HepG2 (cell line): Measurements from ENCODE around the gene SLC25A33. TPM values are rescaled to one million over a fixed set of nuclear protein-coding genes. Genes with fewer than 3 reads are reported as not detected.
"Not testable (repeated sequence)": the region's sequence is repeated elsewhere in the genome, so short reads cannot be mapped to it uniquely, and the experiment has no call there.

ENCODE experiments used
- ATAC-seq: fragments of 200-7000 bp; cut with Tn5 transposase; 3 replicates; pipeline ENCODE4 v1.9.1; 2020; ENCODE audit warnings: mild to moderate bottlenecking, moderate library complexity
- BruUV-seq: library from RNA; stranded (reverse); fragments of 400-500 nt; replicated peaks from 2 replicates; lab custom pipeline; 2021; lab: Mats Ljungman, UMichigan
- CTCF ChIA-PET: fragments of 300-600 bp; formaldehyde crosslinking; extraction: SDS; loops from one replicate; lab custom pipeline; 2021; ENCODE audit warnings: low total read pairs, inconsistent platforms, low intra/inter-chr PET ratio; lab: Yijun Ruan, JAX
- POLR2A ChIA-PET: fragments of 350-600 bp; sonication (Branson Sonifier 250); formaldehyde crosslinking; loops from one replicate; lab custom pipeline; 2020; ENCODE audit warnings: antibody characterized with exemption, inconsistent platforms; lab: Yijun Ruan, JAX
- DNase-seq: peaks from one replicate; pipeline ENCODE4 v3.0.0-alpha.2; 2015; ENCODE audit warnings: low spot score
- FAIRE-seq: peaks from 3 replicates; lab custom pipeline; 2011; peaks lifted over from hg19 to GRCh38; lab: Jason Lieb, UNC
- H2AFZ ChIP-seq: one replicate; pipeline ENCODE4 v1.6.1; 2011; ENCODE audit warnings: low read length, inconsistent platforms
- H3K27ac ChIP-seq: fragments of 300-600 bp; 3 replicates; pipeline ENCODE4 v1.8.0; 2011; ENCODE audit warnings: mixed run types, mild to moderate bottlenecking, mixed read lengths, low read length, inconsistent platforms; ENCODE audit not compliant: insufficient read depth; ENCODE audit errors: extremely low read length
- H3K27me3 ChIP-seq, 2 experiments: fragments of 200-600 bp in 1 of 2; 2 replicates in 1 of 2; 3 replicates in 1 of 2; pipeline versions ENCODE4 v1.6.0 to v1.8.0; 2011; ENCODE audit warnings: low read length in 2 of 2, mild to moderate bottlenecking in 2 of 2, moderate library complexity in 2 of 2, inconsistent platforms in 1 of 2; ENCODE audit not compliant: insufficient read depth in 2 of 2, control insufficient read depth in 1 of 2
- H3K36me3 ChIP-seq, 2 experiments: fragments of 200-600 bp in 1 of 2; replicated peaks in 1 of 2; 2 replicates in 1 of 2; 3 replicates in 1 of 2; pipeline versions ENCODE4 v1.5.1 to v1.8.0; 2011; ENCODE audit warnings: low read length in 2 of 2, inconsistent platforms in 1 of 2; ENCODE audit not compliant: insufficient read depth in 2 of 2, control insufficient read depth in 1 of 2
- H3K4me1 ChIP-seq: 2 replicates; pipeline ENCODE4 v1.5.1; 2012; ENCODE audit warnings: low read length, inconsistent platforms; ENCODE audit not compliant: insufficient read depth
- H3K4me2 ChIP-seq: 2 replicates; pipeline ENCODE4 v1.6.0; 2011; ENCODE audit warnings: low read depth, low read length, inconsistent platforms
- H3K4me3 ChIP-seq, 3 experiments: fragments of 200-600 bp in 1 of 3; sonication (generic), shearing (Covaris generic) in 1 of 3; replicated peaks in 1 of 3; 2 replicates each; pipeline ENCODE4 v1.5.1; 2011 to 2016; ENCODE audit warnings: low read length in 3 of 3, inconsistent platforms in 2 of 3, low read depth in 2 of 3, mild to moderate bottlenecking in 2 of 3, control low read depth in 1 of 3, mixed read lengths in 1 of 3; ENCODE audit not compliant: insufficient read depth in 1 of 3
- H3K79me2 ChIP-seq: one replicate; pipeline ENCODE4 v1.6.1; 2011; ENCODE audit warnings: low read length, inconsistent platforms; ENCODE audit not compliant: insufficient read depth
- H3K9ac ChIP-seq: 2 replicates; pipeline ENCODE4 v1.6.0; 2011; ENCODE audit warnings: mild to moderate bottlenecking, low read depth, low read length, inconsistent platforms; ENCODE audit not compliant: insufficient read depth
- H3K9me3 ChIP-seq: 2 replicates; pipeline ENCODE4 v1.5.1; 2012; ENCODE audit warnings: mild to moderate bottlenecking, low read length
- H4K20me1 ChIP-seq: 2 replicates; pipeline ENCODE4 v1.6.0; 2011; ENCODE audit warnings: inconsistent platforms, mild to moderate bottlenecking, low read length, moderate library complexity; ENCODE audit not compliant: insufficient read depth
- HOXA3 ChIP-seq: sonication (generic); formaldehyde crosslinking; IDR thresholded peaks from 2 replicates; pipeline ENCODE4 v1.5.0; 2020; ENCODE audit warnings: missing genetic modification reagents
- NFIC ChIP-seq: IDR thresholded peaks from 2 replicates; pipeline ENCODE4 v1.6.1; 2012; ENCODE audit warnings: mild to moderate bottlenecking, low read length, inconsistent platforms
- PHF8 ChIP-seq: sonication (generic); formaldehyde crosslinking; IDR thresholded peaks from 2 replicates; pipeline ENCODE4 v1.5.0; 2020; ENCODE audit warnings: missing genetic modification reagents
- PLRG1 ChIP-seq: fragments of 450-650 bp; conservative IDR thresholded peaks from 2 replicates; pipeline ENCODE4 v1.6.1; 2016
- PPARG ChIP-seq: conservative IDR thresholded peaks from 2 replicates; pipeline ENCODE4 v1.6.1; 2016; ENCODE audit warnings: missing biosample characterization, missing genetic modification reagents
- TCF7L2 ChIP-seq: IDR thresholded peaks from 2 replicates; pipeline ENCODE4 v1.6.1; 2011; ENCODE audit warnings: mild to moderate bottlenecking, low read depth, low read length, moderate library complexity
- ZNF282 ChIP-seq: fragments of 450-650 bp; IDR thresholded peaks from 2 replicates; pipeline ENCODE4 v1.6.1; 2018; ENCODE audit not compliant: partially characterized antibody
- ZNF510 ChIP-seq: sonication (generic); formaldehyde crosslinking; IDR thresholded peaks from 2 replicates; pipeline ENCODE4 v1.4.0; 2020; ENCODE audit warnings: low read depth, mild to moderate bottlenecking, missing genetic modification reagents
- ZNF570 ChIP-seq: sonication (generic); formaldehyde crosslinking; IDR thresholded peaks from 2 replicates; pipeline ENCODE4 v1.4.0; 2020; ENCODE audit warnings: mild to moderate bottlenecking, missing genetic modification reagents, borderline replicate concordance
- ZNF782 ChIP-seq: sonication (generic); formaldehyde crosslinking; IDR thresholded peaks from 2 replicates; pipeline ENCODE4 v1.4.0; 2020; ENCODE audit warnings: missing genetic modification reagents, mild to moderate bottlenecking, borderline replicate concordance
- ZSCAN29 ChIP-seq: sonication (generic); formaldehyde crosslinking; conservative IDR thresholded peaks from 2 replicates; pipeline ENCODE4 v1.4.0; 2020; ENCODE audit warnings: mild to moderate bottlenecking, missing genetic modification reagents
- ZSCAN9 ChIP-seq: IDR thresholded peaks from 2 replicates; pipeline ENCODE4 v1.6.1; 2016; ENCODE audit warnings: borderline replicate concordance
- WGBS: methylation state at CpG from one replicate; pipeline ENCODE4 v1.1.6; 2017; ENCODE audit warnings: low lambda C conversion rate; 5-methylcytosine and 5-hydroxymethylcytosine counted together
- in situ Hi-C: cut with HindIII; loops from 2 replicates; pipeline ENCODE4 v1.10.0; 2017; ENCODE audit warnings: low pct_unique_long_range_greater_than_20kb; ENCODE audit not compliant: extremely low pct_ligation_motif_present
- intact Hi-C: fragments of 100-400 bp; cut with micrococcal nuclease; formaldehyde crosslinking; loops from one replicate; pipeline ENCODE4 v1.10.0; 2022; ENCODE audit not compliant: unreplicated experiment
- polyA plus RNA-seq, 8 experiments: library from polyadenylated mRNA; depleted of rRNA in 3 of 8; stranded (reverse) in 7 of 8; unstranded in 1 of 8; fragments of >200 nt; fragmentation: Illumina TruSeq in 4 of 8; extraction: Trizol in 4 of 8; gene quantifications; 2 replicates each; pipeline versions ENCODE4 v1.2.1 to v1.2.3, GENCODE V29; 2011 to 2016; ENCODE audit warnings: low read depth in 4 of 8, missing spikeins in 1 of 8, mixed read lengths in 1 of 8; ENCODE audit not compliant: insufficient read depth in 1 of 8
- total RNA-seq, 5 experiments: library from RNA; depleted of rRNA; stranded (reverse); fragments of >200 nt; fragmentation: Illumina TruSeq; extraction: Trizol; gene quantifications; 2 replicates each; pipeline ENCODE4 v1.2.3, GENCODE V29; 2016; ENCODE audit warnings: low read depth in 1 of 5
- TF ChIP-seq, protein P1 (sequence below): sonication (generic); formaldehyde crosslinking; IDR thresholded peaks from 2 replicates; pipeline ENCODE4 v1.4.0; 2020; ENCODE audit warnings: missing genetic modification reagents
- TF ChIP-seq, protein P2 (sequence below): sonication (generic); formaldehyde crosslinking; IDR thresholded peaks from 2 replicates; pipeline ENCODE4 v1.4.0; 2020; ENCODE audit warnings: missing genetic modification reagents; ENCODE audit errors: not compliant biosample characterization
- TF ChIP-seq, protein P3 (sequence below): sonication (generic); formaldehyde crosslinking; conservative IDR thresholded peaks from 2 replicates; pipeline ENCODE4 v1.8.0; 2022; ENCODE audit warnings: mild to moderate bottlenecking, moderate library complexity, missing genetic modification reagents

Gene SLC25A33
- total and polyA plus RNA-seq, 2 of the 13 experiments (the other 11 are each of a cell fraction or from before 2014, with no cell fraction given): 15.4 to 50.3 TPM

DNA sequence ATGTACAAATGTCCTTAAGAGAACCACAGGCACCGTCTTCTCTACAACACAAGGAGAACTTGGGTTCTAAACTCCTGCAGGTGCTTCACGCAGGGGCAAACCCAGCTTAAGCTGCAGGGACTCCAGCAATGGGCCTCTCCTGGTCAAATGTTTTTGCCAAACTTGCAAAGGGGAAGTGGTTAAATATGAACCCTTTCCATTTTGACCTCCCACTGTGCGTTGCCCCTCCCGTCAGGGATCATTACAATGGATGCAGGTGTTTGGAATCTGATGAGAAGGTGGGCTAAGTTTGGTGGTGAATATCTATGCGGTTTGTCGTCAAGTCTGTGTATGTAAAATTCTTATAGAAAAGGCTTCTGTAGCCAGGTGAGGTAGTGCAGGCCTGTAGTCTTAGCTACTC, 29.1 kb upstream of the SLC25A33 start (continued):
- TF ChIP-seq PPARG (CRISPR knock-in tag) (no peak), ZNF570 (CRISPR knock-in tag) (no peak), HOXA3 (CRISPR knock-in tag) (no peak)

DNA sequence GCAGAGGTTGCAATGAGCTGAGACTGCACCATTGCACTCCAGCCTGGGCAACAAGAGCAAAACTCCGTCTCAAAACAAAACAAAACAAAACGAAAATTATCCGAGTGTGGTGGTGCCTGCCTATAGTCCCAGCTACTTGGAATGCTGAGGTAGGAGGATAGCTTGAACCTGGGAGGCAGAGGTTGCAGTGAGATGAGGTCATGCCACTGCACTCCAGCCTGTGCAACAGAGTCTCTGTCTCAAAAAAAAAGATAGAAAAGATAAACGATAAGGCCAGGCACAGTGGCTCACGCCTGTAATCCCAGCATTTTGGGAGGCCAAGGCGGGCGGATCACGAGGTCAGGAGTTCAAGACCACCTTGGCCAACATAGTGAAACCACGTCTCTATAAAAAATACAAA, 23.7 kb upstream of the SLC25A33 start:
- H3K79me2 ChIP-seq, BruUV-seq, H3K4me3 ChIP-seq, H3K9me3 ChIP-seq, FAIRE-seq, H3K9ac ChIP-seq, H3K27ac ChIP-seq, intact Hi-C loops, H3K36me3 ChIP-seq, CTCF ChIA-PET, H3K4me2 ChIP-seq, ATAC-seq, in situ Hi-C loops, H4K20me1 ChIP-seq, H2AFZ ChIP-seq, H3K27me3 ChIP-seq, DNase-seq: not testable (repeated sequence)
- POLR2A ChIA-PET: interaction anchor here (1.0 to 1.4 kb wide), 2 partner anchors 13 to 23 kb away, joined by 3 to 4 read pairs; partner anchors contain the start of gene SLC25A33
- peaks cover 22% of the 10 kb centered on the region for H3K4me1 ChIP-seq
- 34% methylated on average over 9 of the region's 9 CpGs for WGBS

DNA sequence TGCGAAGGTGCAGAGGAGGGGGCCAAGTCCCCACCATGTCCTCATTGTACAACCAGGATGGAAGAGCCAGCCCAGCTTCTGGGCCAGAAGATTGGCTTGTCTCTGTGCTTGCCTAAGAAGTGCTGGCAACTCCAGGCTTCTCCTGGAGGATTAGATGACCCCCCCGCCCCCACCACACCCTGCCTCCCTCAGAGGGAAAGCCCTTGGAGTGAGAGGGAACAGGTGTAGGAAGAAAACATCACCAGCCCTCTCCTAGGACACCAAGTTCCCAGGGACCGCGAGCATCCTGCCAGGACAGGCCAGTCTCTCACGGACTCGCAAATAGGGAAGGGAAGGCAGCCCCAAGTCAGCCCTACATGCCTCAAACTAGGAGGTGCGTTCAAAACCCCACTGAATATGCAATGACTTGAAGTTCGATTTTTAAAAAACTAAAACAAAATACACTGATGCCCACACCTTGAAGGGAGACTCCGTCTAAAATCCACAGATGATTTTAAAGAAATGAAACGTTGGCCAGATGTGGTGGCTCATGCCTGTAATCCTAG, 20.7 kb upstream of the SLC25A33 start:
- H3K36me3 ChIP-seq: no peaks in the 10 kb centered on the region
- POLR2A ChIA-PET: interaction anchor here (1.2 to 1.3 kb wide), 2 partner anchors 17 to 19 kb away, joined by 3 to 5 read pairs; no protein-coding TSS in a partner anchor
- BruUV-seq: no TSS peak
- no peaks in the 10 kb centered on the region for H3K79me2 ChIP-seq
- H4K20me1 ChIP-seq: no peaks in the 10 kb centered on the region
- DNase-seq (no peak), ATAC-seq (no peak), FAIRE-seq (no peak)
- H3K4me3 ChIP-seq: no peak overlapping the region
- H3K27ac ChIP-seq: no peak overlapping the region
- no peak overlapping the region for H2AFZ ChIP-seq
- peaks cover 20% of the 10 kb centered on the region for H3K4me1 ChIP-seq
- H3K9me3 ChIP-seq: no peaks in the 10 kb centered on the region
- CTCF ChIA-PET: no interaction called here
- H3K27me3 ChIP-seq: peaks cover 0 to 3% of the 10 kb centered on the region in 2 experiments; a peak in 1 of 5 replicates
- no peak overlapping the region for H3K4me2 ChIP-seq
- in situ Hi-C loops (no loop called here), intact Hi-C loops (no loop called here)
- H3K9ac ChIP-seq: no peak overlapping the region
- WGBS: 67% methylated on average over 9 of the region's 10 CpGs
- TF ChIP-seq, protein P1, sequence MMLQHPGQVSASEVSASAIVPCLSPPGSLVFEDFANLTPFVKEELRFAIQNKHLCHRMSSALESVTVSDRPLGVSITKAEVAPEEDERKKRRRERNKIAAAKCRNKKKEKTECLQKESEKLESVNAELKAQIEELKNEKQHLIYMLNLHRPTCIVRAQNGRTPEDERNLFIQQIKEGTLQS (CRISPR knock-in tag): no peak
- no peak for TF ChIP-seq ZNF510 (CRISPR knock-in tag)
- no peak for TF ChIP-seq ZNF782
- TF ChIP-seq ZSCAN9 (CRISPR knock-in tag): no peak
- TF ChIP-seq ZNF282: no peak
- no peak for TF ChIP-seq PHF8
- TF ChIP-seq ZSCAN29 (CRISPR knock-in tag): no peak
- TF ChIP-seq, protein P2, sequence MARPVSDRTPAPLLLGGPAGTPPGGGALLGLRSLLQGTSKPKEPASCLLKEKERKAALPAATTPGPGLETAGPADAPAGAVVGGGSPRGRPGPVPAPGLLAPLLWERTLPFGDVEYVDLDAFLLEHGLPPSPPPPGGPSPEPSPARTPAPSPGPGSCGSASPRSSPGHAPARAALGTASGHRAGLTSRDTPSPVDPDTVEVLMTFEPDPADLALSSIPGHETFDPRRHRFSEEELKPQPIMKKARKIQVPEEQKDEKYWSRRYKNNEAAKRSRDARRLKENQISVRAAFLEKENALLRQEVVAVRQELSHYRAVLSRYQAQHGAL: no peak
- no peak for TF ChIP-seq TCF7L2
- TF ChIP-seq PLRG1: no peak
- TF ChIP-seq, protein P3, sequence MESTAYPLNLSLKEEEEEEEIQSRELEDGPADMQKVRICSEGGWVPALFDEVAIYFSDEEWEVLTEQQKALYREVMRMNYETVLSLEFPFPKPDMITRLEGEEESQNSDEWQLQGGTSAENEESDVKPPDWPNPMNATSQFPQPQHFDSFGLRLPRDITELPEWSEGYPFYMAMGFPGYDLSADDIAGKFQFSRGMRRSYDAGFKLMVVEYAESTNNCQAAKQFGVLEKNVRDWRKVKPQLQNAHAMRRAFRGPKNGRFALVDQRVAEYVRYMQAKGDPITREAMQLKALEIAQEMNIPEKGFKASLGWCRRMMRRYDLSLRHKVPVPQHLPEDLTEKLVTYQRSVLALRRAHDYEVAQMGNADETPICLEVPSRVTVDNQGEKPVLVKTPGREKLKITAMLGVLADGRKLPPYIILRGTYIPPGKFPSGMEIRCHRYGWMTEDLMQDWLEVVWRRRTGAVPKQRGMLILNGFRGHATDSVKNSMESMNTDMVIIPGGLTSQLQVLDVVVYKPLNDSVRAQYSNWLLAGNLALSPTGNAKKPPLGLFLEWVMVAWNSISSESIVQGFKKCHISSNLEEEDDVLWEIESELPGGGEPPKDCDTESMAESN (CRISPR knock-in tag): no peak
- no peak for TF ChIP-seq NFIC
